PC-3 (cell line): ENCODE data around the gene UBAC2. TPM values are rescaled to one million over a fixed set of nuclear protein-coding genes. Genes with fewer than 3 reads are reported as not detected.

Experiments used
- ATAC-seq: fragments of 200-7000 bp; cut with Tn5 transposase; 2 replicates; pipeline ENCODE4 v1.9.1; 2020; ENCODE audit warnings: mild to moderate bottlenecking, moderate library complexity
- BruUV-seq: library from RNA; stranded (reverse); fragments of 400-500 nt; replicated peaks from 2 replicates; lab custom pipeline; 2021; lab: Mats Ljungman, UMichigan
- CTCF ChIA-PET: fragments of 300-600 bp; sonication (Branson Sonifier 250); formaldehyde crosslinking; loops from one replicate; lab custom pipeline; 2022; ENCODE audit warnings: antibody characterized with exemption; lab: Charles Lee
- POLR2A ChIA-PET: fragments of 300-600 bp; sonication (Branson Sonifier 250); formaldehyde crosslinking; loops from one replicate; lab custom pipeline; 2022; ENCODE audit warnings: antibody characterized with exemption; ENCODE audit not compliant: unreplicated experiment; lab: Charles Lee
- DNase-seq: peaks from one replicate; pipeline ENCODE4 v3.0.0-alpha.2; 2015
- H2AFZ ChIP-seq: fragments of 300-600 bp; sonication (generic); 2 replicates; pipeline ENCODE4 v1.6.0; 2016; ENCODE audit warnings: antibody characterized with exemption, low read length
- H3F3A ChIP-seq: fragments of 300-600 bp; sonication (generic); one replicate; pipeline ENCODE4 v1.6.0; 2017; ENCODE audit warnings: antibody characterized with exemption, low read length, control low read depth, mild to moderate bottlenecking; ENCODE audit not compliant: unreplicated experiment
- H3K27ac ChIP-seq: fragments of 300-600 bp; sonication (generic); 2 replicates; pipeline ENCODE4 v1.5.1; 2016; ENCODE audit warnings: mild to moderate bottlenecking, low read length
- H3K27me3 ChIP-seq: fragments of 300-600 bp; sonication (generic); 2 replicates; pipeline ENCODE4 v1.6.1; 2016; ENCODE audit warnings: low read length, mixed read lengths
- H3K36me3 ChIP-seq: fragments of 300-600 bp; sonication (generic); 2 replicates; pipeline ENCODE4 v1.6.1; 2016; ENCODE audit warnings: low read depth, mixed run types, low read length, mixed read lengths
- H3K4me1 ChIP-seq: fragments of 300-600 bp; sonication (generic); 2 replicates; pipeline ENCODE4 v1.5.1; 2016; ENCODE audit warnings: low read length; ENCODE audit not compliant: insufficient read depth
- H3K4me2 ChIP-seq: fragments of 300-600 bp; sonication (generic); 2 replicates; pipeline ENCODE4 v1.6.0; 2016; ENCODE audit warnings: low read length
- H3K4me3 ChIP-seq: fragments of 300-600 bp; sonication (generic); 2 replicates; pipeline ENCODE4 v1.5.1; 2016; ENCODE audit warnings: mild to moderate bottlenecking, low read length, mixed read lengths
- H3K79me2 ChIP-seq: fragments of 300-600 bp; sonication (generic); 2 replicates; pipeline ENCODE4 v1.6.1; 2017; ENCODE audit warnings: low read length, mixed read lengths
- H3K9ac ChIP-seq: fragments of 300-600 bp; sonication (generic); 2 replicates; pipeline ENCODE4 v1.6.0; 2016; ENCODE audit warnings: mild to moderate bottlenecking, low read length
- H3K9me2 ChIP-seq: fragments of 300-600 bp; sonication (generic); replicated peaks from 2 replicates; pipeline ENCODE4 v1.6.1; 2016; ENCODE audit warnings: mixed run types, low read length, mixed read lengths
- H3K9me3 ChIP-seq: fragments of 300-600 bp; sonication (generic); 2 replicates; pipeline ENCODE4 v1.6.1; 2016; ENCODE audit warnings: low read length, mixed read lengths
- H4K20me1 ChIP-seq: fragments of 300-600 bp; sonication (generic); 2 replicates; pipeline ENCODE4 v1.6.1; 2016; ENCODE audit warnings: low read length, mixed read lengths
- EZH2 ChIP-seq: fragments of 300-600 bp; sonication (generic); IDR thresholded peaks from one replicate; pipeline ENCODE4 v1.6.1; 2017; ENCODE audit warnings: antibody characterized with exemption, mild to moderate bottlenecking, low read length; ENCODE audit not compliant: unreplicated experiment
- EZH2phosphoT487 ChIP-seq: fragments of 300-600 bp; sonication (generic); IDR thresholded peaks from 2 replicates; pipeline ENCODE4 v1.6.1; 2018; ENCODE audit warnings: mild to moderate bottlenecking, antibody characterized with exemption, low read length, borderline replicate concordance
- intact Hi-C: fragments of 100-400 bp; cut with micrococcal nuclease; formaldehyde crosslinking; loops from 2 replicates; pipeline ENCODE4 v1.9.0; 2023
- total RNA-seq: library from RNA; depleted of rRNA; stranded (reverse); fragments of >200 nt; gene quantifications from 2 replicates; pipeline ENCODE4 v1.2.3, GENCODE V29; 2014
- TF ChIP-seq, protein P1 (sequence below): fragments of 300-600 bp; sonication (generic); conservative IDR thresholded peaks from 2 replicates; pipeline ENCODE4 v1.5.1; 2017; ENCODE audit warnings: antibody characterized with exemption, low read depth, mild to moderate bottlenecking, low read length

Gene UBAC2
- total RNA-seq, 1 experiment from 2014 or later = 34.5 TPM

DNA sequence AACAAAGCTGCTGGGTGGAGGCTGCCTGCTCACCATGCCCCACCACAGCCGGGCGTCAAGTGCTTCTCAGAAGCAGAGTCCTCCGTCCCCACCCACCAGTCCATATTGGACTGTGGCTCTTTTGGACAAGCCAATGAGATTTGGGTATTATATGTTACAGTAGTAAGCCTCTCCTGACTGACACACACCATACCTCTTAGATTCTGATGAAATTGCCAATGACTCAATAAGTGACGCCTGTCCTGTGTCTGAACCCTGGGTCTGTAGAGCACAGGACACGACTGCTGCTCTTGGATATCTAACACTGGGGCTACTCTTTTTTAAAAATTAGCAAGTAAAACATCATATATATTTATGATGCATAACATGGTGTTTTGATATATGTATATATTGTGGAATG lies 44.8 kb upstream of the UBAC2 start:
- H3K4me2 ChIP-seq = no peak overlapping the region
- DNase-seq = no peak
- no peak for TF ChIP-seq EZH2
- TF ChIP-seq, protein P1, sequence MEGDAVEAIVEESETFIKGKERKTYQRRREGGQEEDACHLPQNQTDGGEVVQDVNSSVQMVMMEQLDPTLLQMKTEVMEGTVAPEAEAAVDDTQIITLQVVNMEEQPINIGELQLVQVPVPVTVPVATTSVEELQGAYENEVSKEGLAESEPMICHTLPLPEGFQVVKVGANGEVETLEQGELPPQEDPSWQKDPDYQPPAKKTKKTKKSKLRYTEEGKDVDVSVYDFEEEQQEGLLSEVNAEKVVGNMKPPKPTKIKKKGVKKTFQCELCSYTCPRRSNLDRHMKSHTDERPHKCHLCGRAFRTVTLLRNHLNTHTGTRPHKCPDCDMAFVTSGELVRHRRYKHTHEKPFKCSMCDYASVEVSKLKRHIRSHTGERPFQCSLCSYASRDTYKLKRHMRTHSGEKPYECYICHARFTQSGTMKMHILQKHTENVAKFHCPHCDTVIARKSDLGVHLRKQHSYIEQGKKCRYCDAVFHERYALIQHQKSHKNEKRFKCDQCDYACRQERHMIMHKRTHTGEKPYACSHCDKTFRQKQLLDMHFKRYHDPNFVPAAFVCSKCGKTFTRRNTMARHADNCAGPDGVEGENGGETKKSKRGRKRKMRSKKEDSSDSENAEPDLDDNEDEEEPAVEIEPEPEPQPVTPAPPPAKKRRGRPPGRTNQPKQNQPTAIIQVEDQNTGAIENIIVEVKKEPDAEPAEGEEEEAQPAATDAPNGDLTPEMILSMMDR = no peak
- TF ChIP-seq EZH2phosphoT487 = no peak
- peaks cover 21% of the 10 kb centered on the region for H3K4me1 ChIP-seq
- H4K20me1 ChIP-seq = no peaks in the 10 kb centered on the region
- H3K27ac ChIP-seq = no peak overlapping the region
- BruUV-seq = no TSS peak
- H3K9me3 ChIP-seq = no peaks in the 10 kb centered on the region
- ChIA-PET POLR2A (no interaction called here), CTCF (no interaction called here)
- intact Hi-C loops = no loop called here
- no peak overlapping the region for H3K9ac ChIP-seq
- H3K27me3 ChIP-seq = no peaks in the 10 kb centered on the region
- no peak overlapping the region for H3K4me3 ChIP-seq
- H3F3A ChIP-seq = no peaks in the 10 kb centered on the region
- no peaks in the 10 kb centered on the region for H3K79me2 ChIP-seq
- ATAC-seq = no peak
- H2AFZ ChIP-seq = no peak overlapping the region
- no peaks in the 10 kb centered on the region for H3K9me2 ChIP-seq
- H3K36me3 ChIP-seq = no peaks in the 10 kb centered on the region

DNA sequence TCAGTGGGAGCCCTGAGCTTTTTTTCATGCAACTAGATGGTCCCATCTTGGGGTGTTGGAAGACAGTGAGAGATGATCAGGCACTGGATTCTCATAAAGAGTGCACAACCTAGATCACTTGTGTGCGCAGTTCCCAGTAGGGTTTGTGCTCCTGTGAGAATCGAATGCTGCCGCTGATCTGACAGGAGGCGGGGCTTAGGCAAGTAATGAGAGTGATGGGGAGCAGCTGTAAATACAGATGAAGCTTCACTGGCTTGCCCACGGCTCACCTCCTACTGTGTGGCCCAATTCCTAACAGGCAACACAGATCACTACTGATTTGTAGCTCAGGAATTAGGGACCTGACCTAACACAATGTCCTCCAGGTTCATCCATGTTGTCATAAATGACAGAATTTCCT lies 43.6 kb upstream of the UBAC2 start:
- Histone ChIP-seq H3K4me1 (peaks cover 11% of the 10 kb centered on the region), H3K4me2 (no peak overlapping the region), H3K9me2 (no peaks in the 10 kb centered on the region), H3K36me3 (no peaks in the 10 kb centered on the region), H4K20me1 (no peaks in the 10 kb centered on the region), H3K4me3 (no peak overlapping the region), H2AFZ (no peak overlapping the region), H3K27ac (no peak overlapping the region), H3K9ac (no peak overlapping the region), H3K79me2 (no peaks in the 10 kb centered on the region), H3K9me3 (no peaks in the 10 kb centered on the region), H3K27me3 (no peaks in the 10 kb centered on the region), H3F3A (no peaks in the 10 kb centered on the region)
- POLR2A ChIA-PET = no interaction called here
- TF ChIP-seq, protein P1 = no peak
- TF ChIP-seq EZH2phosphoT487 (no peak), EZH2 (no peak)
- intact Hi-C loops = no loop called here
- no TSS peak for BruUV-seq
- no peak for DNase-seq
- CTCF ChIA-PET = no interaction called here
- no peak for ATAC-seq

DNA sequence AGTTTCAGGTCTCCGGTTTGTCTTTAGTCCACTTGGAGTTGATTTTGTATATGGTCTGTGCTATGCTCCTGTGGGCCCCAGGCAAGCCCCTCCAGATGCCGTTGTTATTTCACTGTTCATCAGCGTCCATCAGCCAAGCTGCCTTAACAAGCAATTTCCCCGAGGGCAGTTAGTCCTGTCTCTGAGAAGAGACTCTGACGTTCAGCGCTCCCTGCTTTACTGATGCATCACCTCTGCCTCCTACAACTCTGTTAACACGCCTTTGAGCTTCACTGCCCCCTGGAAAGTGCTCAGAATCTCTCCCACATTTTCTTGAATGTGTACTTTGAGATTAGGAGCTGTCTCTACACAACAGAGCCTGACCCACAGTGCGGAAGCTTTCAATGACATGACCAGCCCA lies 41.8 kb upstream of the UBAC2 start:
- ChIA-PET POLR2A (no interaction called here), CTCF (no interaction called here)
- H2AFZ ChIP-seq = no peak overlapping the region
- H3K79me2 ChIP-seq = no peaks in the 10 kb centered on the region
- no peaks in the 10 kb centered on the region for H3K27me3 ChIP-seq
- no TSS peak for BruUV-seq
- no peak overlapping the region for H3K27ac ChIP-seq
- no peaks in the 10 kb centered on the region for H3F3A ChIP-seq
- H3K4me2 ChIP-seq = no peak overlapping the region
- no peaks in the 10 kb centered on the region for H3K9me3 ChIP-seq
- intact Hi-C loops = no loop called here
- ATAC-seq = no peak
- H3K9me2 ChIP-seq = no peaks in the 10 kb centered on the region
- no peaks in the 10 kb centered on the region for H4K20me1 ChIP-seq
- DNase-seq = no peak
- no peaks in the 10 kb centered on the region for H3K4me1 ChIP-seq
- no peaks in the 10 kb centered on the region for H3K36me3 ChIP-seq
- H3K4me3 ChIP-seq = no peak overlapping the region
- no peak overlapping the region for H3K9ac ChIP-seq
- TF ChIP-seq, protein P1 = no peak
- TF ChIP-seq EZH2 = no peak
- no peak for TF ChIP-seq EZH2phosphoT487
